D721Med (cell line): ENCODE results near the gene GAL3ST3.
"Not testable (repeated sequence)": the region's sequence is repeated elsewhere in the genome, so short reads cannot be mapped to it uniquely, and the experiment has no call there.

Source experiments
- DNase-seq: peaks from one replicate; pipeline ENCODE4 v3.0.0; 2011; ENCODE audit warnings: low spot score; ENCODE audit not compliant: insufficient read length
- FAIRE-seq: peaks from 2 replicates; lab custom pipeline; 2011; peaks lifted over from hg19 to GRCh38; lab: Jason Lieb, UNC
- TF ChIP-seq, protein P1 (sequence below): IDR thresholded peaks from 2 replicates; pipeline ENCODE4 v1.5.1; 2012; ENCODE audit warnings: mild to moderate bottlenecking, control low read depth; ENCODE audit not compliant: insufficient read depth; ENCODE audit errors: missing control alignments

The GAL3ST3 gene

DNA sequence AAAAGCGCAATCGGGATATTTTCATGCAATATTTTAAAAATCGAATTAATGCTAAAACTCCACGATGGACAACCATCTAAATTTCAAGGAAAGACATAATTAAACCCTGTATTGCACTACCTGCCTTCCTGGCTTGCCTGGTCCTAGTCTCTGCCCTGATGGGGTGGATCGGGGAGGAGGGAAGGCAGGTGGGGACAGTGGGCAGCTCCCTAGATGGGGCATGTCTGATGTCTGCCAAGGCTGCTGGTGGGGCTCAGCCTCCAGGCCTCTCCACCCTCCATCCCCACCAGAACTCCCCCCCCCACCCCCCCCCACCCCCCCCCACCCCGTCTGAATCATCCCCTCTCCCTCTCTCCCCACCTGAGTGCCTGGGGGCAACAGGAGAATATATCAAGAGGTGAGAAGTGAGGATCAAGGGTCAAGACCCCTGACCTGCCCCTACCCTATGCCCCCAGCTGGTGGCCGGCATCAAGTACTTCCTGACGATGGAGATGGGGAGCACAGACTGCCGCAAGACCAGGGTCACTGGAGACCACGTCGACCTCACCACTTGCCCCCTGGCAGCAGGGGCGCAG lies 36.5 kb downstream of the GAL3ST3 start:
- TF ChIP-seq, protein P1, sequence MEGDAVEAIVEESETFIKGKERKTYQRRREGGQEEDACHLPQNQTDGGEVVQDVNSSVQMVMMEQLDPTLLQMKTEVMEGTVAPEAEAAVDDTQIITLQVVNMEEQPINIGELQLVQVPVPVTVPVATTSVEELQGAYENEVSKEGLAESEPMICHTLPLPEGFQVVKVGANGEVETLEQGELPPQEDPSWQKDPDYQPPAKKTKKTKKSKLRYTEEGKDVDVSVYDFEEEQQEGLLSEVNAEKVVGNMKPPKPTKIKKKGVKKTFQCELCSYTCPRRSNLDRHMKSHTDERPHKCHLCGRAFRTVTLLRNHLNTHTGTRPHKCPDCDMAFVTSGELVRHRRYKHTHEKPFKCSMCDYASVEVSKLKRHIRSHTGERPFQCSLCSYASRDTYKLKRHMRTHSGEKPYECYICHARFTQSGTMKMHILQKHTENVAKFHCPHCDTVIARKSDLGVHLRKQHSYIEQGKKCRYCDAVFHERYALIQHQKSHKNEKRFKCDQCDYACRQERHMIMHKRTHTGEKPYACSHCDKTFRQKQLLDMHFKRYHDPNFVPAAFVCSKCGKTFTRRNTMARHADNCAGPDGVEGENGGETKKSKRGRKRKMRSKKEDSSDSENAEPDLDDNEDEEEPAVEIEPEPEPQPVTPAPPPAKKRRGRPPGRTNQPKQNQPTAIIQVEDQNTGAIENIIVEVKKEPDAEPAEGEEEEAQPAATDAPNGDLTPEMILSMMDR: no peak
- FAIRE-seq (no peak), DNase-seq (no peak)

GRCh38 chr11:66011785-66012303 lies 37.1 kb downstream of the GAL3ST3 start, which contains the start of gene CST6:
Gene CST6, plus strand, starts transcription at chr11:66012008. Its CDS starts 37 bp downstream, at chr11:66012045.
- TF ChIP-seq, protein P1: no peak
- FAIRE-seq: no peak
- no peak for DNase-seq

- no peak for FAIRE-seq
- no peak for DNase-seq
- TF ChIP-seq, protein P1: no peak
These were observed 37.6 kb downstream of the GAL3ST3 start for GRCh38 chr11:66011239-66011784.

DNA sequence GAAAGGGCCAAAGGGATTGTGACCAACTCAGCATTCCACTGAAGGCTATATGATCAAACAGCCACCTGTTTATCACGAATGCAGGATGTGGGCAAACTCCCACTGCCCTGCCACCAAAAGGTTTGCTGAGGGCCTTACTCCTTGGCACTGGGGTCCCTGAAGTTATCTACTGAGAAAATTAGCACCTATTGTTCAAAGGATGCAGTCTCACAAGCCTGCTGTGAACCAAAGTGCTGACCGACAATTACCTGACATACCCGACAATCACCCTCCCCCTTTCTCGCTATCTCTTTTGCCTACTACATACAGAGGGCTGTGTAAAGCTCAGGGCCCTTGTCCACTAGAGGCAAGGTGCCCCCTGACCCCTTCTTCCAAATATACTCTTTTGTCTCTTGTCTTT lies 38.9 kb downstream of the GAL3ST3 start:
- not testable (repeated sequence) for FAIRE-seq

DNA sequence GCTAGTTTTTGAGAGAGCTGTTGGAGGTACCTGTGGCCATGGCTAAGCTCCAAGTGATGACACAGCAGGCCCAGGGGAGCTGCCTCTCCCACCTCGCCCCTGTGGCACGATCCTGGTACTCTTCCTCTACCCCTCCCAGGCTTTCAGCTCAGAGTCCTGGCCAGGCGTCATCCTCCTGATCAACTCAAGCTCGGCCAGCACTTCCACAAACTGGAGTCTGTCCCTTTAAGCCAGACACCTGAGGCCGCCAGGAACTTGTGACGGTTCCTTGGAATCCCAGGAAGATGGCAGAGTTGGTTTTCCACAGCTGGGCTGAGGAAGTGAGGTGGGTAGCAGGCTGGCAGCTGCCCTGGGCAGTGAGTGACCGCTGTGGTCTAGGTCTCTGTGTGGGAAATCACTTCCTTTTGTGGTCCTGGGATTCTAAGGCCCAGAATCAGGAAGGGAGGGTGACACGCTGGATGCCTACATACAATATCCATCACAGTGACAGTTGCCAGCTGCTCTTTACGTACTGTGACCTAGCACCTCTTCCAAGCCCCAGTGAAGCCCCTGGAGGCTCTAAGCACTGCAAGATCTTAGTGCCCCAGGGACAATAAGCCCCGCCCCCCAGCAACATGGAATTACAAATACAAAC lies 40.4 kb downstream of the GAL3ST3 start:
- FAIRE-seq (no peak), DNase-seq (no peak)
- TF ChIP-seq, protein P1: no peak

More for the DNA sequence above, 38.9 kb downstream of the GAL3ST3 start:
- DNase-seq: not testable (repeated sequence)

DNA sequence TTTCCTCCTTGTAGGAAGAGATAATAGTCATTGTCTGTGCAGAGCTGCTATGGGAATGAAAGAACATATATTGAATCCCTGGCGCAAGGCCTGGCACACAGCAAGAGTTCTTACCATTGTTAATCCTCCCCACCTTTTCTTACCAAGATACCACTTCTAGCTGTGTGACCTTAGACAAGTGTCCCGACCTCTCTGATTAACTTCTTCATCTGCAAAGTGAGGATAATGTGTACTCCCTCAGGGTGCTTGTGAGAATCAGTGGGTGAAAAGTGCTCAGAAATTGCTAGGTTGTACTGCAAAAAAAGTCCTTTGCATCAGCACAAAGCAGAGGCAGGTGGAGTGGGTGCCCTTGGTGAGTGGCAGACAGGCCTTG lies 40.9 kb downstream of the GAL3ST3 start:
- TF ChIP-seq, protein P1: no peak
- no peak for DNase-seq
- no peak for FAIRE-seq

DNA sequence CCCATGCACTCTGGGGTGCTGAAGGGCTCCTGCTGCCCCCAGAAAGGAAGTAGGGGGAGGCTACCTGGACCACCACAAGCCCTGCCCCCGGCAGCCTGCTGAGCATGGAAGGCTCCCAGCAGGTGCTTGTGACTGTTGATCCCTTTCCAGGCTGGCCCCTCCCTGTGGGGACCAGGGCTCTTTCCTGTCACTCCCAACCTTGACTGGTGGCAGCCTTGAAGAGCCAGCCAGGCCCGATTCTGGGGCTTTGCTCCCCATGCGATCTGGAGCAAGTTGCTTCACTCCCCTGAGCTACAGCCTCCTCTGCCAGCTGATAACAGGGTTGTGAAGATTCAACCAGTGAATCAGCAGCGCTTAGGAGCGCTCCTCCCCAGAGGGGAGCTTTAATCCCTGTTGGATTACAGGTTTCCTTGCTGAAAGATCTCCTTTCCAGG lies 41.7 kb downstream of the GAL3ST3 start:
- TF ChIP-seq, protein P1: no peak
- DNase-seq (peak; percentile 60), FAIRE-seq (no peak)
